NK-92 (cell line): ENCODE results near the gene CUX1.

ENCODE experiments used
- DNase-seq: peaks from one replicate; lab custom pipeline; 2025; ENCODE audit not compliant: unreplicated experiment; lab: John Stamatoyannopoulos, UW

CUX1 gene

DNA sequence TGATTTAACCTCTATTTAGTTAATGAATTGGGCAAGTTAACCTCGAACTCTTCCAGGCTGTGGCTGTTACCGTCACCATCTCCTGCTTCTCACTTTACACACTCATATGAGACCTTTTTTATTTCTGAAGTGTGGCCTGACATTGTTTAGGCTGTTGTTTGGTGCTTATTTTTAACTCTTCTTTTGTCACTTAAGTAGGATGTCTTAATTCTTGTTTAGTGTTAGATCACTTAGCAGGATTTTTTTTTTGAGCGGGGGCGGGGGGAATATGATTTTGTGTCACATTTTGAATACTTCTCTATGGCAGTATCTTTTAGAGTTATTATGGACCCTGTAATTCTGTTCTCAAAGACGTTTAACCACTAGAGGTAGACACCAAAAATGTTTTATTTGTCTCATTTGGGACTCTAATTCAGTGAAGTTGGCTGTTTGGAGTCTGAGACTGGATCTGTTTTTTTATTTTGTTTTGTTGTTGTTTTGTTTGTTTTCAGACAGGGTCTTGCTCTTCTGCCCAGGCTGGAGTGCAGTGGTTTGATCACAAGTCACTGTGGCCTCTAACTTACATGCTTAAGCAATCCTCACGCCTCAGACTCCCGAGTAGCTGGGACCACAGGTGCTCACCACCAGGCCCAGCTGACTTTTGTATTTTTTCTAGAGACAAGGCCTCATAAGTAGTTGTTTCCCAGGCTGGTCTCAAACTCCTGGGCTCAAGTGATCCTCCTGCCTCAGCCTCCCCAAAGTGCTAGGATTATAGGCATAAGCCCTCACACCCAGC, 73.5 kb downstream of the CUX1 start:
- no peak for DNase-seq

DNA sequence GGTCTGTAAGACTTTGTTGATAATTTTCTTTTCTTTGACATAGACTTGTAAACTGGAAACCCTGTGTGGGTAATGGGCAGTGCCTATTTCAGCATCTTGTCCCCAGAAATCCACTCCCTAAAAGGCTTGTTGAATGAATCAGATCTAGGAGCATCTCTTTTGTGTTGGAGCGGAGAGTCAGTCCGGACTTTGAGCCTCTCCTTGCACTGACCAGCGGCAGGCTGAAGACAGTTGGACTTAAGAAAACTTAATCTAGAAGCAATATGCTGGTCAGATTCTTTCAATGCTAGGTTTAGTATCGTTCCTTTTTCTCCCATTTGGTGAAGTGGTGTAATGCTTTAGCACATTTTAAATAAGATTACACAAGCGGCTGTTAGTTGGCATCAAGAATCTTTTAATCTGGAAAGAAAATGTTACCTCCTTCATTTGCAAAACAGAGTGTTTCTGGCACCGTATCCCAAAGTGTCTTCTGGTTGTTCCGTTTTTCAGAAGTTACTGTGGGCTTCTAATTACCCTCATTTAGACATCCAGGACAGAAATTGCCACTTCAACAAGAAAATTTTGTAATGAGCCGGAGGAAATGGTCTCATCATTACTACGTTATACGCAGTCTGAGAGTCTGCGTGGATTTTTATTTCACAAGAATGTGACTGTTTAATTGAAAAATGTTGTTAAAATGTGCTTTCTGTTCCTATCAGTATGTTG, 74.7 kb downstream of the CUX1 start:
- no peak for DNase-seq

DNA sequence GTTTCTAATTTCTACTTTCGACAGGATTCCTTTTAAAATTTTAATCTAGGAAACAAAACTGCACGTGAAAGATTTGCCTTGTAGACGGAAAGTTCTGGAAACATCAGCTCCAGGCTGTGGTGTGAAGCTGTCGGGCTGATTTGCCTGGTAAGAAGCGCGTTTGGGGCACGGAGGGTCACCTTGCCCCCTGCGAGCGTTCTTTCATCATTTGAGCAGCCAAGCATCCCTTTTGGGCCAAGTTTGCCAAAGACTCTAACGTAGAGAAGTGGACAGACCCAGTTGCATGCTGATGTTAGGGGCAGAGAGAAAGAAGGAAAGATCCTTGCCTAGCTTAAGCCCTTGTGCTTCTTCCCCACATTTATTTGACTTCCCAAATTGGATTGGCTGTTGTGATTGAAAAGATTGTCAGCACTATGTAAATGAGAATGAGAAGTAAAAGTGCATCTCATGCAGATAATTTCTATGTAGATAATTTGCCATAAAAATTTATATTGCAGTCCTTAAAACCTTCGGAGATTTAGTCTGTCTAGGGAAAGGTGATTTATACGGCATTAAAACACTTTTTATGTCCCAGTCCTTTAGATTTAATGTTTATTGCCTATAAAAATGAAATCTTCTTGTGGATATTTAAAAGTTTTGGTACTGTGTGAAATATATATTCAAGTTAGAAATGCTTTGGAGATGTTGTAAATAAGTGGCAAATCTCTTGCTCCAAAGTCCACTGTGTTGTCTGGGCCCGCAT, 76.1 kb downstream of the CUX1 start:
- DNase-seq = no peak

DNA sequence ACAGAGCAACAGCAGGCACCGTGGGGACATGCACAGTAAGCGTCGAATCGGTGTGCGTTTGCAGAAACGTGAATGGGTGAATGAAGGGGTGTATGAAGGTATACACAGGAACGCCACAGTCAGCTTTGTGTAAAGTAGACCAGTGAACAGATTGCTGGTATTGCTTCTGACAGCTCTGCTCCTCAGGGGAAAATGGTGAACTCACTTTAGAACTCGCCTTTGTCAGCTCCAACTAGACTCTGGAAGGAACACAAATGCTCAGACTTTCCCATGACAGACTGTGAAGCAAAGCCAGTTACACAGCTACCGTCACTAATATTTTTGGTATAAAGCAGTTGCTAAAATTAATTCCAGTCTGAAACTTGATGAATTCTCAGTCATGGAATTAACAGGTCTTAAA, 78.9 kb downstream of the CUX1 start:
- DNase-seq = no peak

DNA sequence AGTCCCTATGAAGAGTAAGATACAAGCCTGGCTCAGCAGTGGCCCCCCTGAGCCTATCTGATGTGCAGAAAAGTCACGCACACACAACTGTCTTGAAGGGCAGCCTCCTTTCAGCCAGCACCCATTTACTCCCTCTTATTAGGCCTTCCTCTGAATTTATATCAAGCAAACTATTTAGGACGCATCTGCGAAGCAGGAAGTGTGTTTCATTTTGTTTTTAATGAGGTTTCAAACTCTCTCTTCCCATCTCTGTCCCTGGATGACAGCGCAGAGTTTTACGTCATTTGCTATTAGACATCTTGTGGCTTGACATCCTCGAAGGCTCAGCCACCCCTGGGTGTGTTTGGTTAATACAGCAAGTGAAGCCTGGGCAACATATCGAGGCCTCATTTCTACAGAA, 79.5 kb downstream of the CUX1 start:
- DNase-seq = no peak

DNA sequence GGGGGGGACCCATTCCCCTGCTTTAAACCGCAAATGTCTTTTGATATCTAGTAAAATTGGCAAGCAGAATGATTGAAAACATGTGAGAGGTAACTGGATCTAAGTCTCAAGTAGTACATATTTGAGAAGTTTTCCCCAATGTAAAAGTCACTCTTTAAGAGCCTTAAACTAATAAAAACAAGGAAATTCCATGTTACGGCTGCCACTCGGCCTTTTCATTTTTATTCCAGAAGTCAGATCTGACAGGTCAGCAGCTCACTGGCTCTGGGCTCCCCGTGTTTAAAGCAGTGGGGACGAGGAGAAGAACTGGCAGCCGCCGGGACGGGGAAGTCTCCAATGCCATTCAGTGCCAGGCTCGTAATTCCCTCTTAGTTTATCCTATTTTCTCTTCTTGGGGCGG, 80.7 kb downstream of the CUX1 start:
- DNase-seq = no peak

DNA sequence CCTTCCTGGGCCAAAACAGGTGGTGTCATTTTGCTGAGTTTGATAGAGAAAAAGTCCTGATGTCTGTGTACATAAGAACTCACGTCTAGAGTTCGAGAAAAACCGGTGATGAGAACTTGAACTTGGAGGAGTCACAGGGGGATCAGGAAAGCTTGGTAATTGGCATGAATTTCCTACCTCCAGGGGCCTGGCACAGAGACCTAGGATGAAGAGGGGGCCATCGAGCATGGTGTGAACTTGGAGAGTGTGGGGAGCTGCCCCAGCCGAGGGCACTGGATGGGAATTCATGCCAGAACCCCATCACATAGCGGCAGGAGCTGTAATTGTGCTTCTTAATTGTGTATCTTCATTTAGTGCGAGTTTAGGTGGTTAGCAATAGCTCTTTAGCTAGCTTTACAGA, 82.2 kb downstream of the CUX1 start:
- no peak for DNase-seq

DNA sequence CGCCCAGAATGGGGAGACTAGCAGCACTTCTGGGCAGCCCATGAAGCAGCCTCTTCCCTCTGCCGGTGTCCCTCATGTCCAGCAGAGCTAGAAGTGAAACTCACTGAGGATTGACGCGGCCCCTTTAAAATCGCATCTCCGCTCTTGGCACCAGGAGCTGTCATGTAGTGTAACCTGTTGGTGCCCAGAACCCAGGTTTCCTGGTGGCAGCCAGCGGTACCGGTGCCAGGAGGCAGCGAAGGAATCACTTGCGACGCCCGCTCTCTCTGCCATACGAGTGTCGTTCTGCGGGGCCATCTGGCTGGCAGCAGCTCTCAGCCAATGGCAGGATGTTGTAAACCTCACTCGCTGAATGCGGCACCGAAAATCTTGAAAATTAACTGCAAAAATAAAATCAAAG, 82.7 kb downstream of the CUX1 start:
- no peak for DNase-seq

DNA sequence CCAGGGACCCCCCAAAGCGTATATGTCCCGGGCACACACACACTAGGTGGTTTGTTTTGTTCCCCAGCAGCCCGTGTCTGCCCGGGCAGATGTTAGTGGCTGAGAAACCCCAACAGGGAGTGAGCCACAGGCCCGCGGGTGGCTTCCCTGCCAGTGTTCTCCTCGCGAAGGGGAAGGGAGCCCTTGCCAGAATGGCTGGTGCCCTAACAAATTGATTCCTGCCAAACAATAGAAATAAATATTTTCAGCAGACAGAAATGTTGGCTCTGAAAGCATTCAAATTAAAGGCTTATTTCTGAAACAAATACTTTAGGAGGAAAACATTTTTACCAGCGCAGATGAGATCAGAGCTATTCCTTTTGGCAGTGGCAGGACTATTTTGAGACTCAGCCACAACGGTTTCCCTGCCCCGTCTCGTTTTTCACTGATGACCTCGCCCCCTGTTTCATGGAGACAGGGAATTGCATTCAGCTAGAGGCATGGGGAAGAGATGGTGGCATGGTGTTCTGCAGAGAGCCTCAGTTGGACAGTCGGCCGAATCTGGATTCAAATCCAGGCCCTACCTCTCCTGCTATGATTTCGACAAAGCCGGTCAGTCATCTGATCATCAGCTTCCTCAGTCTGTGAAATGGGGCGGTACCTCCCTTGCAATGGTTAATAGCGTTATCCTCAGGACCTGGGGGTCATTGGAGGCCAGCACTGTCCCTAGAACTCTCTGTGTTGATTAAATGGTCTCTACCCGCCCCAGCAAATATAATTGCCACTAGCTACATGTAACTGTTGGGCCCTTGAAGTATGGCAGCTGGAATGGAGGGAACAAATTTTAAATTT, 84.5 kb downstream of the CUX1 start:
- DNase-seq = no peak

DNA sequence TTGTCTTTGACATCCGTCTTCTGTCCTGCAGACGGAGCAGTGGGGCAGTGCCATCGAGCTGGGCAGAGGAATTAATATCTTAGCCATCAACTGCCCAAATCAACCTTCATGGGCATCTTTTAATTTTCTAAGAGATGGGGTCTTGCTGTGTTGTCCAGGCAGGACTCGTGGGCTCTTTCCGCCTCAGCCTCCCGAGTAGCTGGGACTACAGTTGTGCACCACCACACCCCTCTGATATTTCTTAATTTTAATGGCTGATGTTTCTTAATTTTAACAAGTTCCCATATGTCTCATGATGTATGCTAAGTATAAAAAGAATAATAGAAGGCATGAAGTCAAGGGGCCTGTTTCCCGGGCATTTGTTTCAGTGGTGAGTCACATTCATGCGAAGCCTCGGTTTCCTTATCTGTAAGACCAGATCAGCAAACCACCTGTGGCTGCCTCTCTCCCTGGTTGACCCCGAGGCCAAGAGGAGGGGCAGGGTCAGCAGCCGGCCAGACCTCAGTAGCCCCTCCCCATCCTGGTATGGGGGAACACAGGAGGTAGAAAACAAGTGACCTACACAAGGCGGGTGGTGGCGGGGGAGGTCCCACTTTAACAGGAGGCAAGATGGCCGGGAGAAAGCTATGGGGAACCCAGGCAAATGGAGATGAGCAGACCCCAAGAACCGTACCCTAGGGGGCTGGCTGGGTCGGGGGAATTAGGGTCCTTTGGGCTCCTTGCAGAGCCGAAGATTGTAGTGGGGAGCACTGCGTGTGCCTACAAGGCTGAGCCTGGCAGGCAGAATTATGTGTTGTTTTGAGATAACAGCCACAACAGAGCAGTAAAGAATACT, 85.5 kb downstream of the CUX1 start:
- no peak for DNase-seq

DNA sequence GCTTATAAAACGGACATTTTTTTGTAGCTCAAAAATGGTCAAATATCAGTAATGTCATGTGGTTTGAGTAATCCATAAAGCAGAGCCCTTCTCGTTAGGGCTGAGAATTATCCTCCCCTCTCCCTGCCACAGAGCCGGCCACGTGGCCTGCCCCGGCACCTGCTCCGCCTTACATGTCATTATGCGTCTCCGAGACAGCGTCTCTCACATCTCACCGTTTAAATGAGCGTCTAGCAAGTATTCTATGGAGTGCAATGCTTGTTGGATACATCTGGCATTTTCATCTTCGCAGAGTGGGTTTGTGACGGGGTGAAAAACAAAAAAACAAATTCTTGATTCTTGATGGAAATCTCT, 86.1 kb downstream of the CUX1 start:
- no peak for DNase-seq

DNA sequence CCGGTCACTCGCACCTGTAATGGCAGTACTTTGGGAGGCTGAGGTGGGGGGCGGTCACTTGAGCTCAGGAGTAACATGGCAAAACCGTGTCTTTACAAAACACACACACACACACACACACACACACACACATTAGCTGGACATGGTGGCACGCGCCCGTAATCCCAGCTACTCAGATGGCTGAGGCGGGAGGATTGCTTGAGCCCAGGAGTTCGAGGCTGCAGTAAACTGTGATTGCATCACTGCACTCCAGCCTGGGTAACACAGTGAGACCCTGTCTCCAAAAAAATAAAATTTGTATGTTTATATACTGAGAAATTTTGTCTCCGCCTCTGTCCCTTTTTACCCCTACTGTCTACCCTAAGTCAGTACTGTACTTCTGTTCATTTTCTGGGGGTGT, 86.6 kb downstream of the CUX1 start:
- no peak for DNase-seq

DNA sequence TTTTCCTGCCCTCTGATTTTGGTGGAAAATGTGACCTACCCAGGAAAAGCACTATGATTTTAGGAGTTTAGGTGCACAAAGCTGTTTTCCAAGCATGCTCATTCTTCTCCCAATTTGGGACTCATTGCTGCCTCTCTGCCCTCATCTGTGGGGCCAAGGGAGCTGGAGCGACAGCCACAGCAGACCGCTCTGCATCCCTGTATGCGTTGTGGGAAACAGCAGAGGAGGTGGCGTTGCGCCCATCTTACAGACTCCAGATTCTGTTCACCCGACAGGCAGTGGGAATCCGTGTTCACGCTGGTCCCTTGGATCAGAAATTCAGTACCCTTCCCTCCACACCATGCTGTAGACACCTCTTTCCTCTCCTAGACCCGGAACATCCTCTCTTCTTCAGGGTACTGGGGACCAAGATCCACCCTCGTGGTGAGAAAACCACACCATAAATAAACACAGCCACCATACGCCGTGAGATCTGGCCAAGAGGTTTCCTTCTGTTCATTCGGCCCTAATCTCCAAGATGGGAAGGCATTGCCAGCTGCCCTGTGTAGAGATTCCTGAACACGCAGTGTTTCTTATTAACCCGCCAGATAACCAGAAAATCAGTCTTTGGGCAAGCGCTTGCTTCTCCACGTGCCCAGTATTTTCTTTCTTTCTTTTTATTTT, 87.9 kb downstream of the CUX1 start:
- no peak for DNase-seq

DNA sequence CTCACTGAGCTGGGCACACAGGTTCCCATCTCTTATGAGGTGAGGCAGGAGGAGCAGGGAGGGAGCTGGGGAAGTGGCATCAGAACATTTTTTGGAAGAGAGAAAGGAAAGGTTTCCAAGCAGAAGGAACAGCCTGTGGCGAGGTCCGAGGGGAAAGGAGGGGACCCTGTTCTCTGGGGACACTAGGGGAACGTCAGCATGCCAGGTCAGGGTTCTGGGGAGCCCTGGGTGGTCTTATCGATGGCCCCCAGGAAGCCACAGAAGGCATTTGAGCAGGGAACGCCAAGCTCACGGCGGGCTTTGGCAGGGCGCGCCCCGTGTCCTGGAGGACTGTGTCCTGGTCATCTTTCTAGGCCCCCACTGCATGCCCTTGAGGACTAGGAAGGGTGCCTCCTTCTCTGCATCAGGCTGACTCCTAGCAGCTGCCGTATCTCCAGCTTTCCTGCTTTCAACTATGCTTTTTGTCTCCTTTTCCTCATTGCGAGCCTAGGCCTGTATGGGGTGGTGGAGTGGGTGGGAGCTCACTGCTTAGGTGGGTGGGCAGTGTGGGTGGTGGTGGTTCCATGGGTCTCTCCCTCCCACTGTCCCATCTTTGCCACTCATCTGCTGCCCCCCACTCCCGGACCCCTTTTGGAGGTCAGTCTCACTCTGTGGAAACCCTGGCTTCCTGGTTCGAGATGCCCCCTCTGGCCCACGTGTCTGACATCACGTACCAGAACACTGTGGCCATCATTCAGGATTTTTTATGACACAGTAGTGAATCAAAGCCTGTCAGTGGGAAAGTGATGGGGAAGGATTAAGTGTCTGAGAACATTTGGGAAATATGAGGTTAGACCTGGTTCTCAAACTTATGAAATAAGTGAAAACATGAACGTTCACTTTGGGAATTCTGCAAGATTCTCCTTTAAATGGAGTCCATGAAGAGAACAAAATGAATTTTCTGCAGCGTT, 89.1 kb downstream of the CUX1 start:
- no peak for DNase-seq

DNA sequence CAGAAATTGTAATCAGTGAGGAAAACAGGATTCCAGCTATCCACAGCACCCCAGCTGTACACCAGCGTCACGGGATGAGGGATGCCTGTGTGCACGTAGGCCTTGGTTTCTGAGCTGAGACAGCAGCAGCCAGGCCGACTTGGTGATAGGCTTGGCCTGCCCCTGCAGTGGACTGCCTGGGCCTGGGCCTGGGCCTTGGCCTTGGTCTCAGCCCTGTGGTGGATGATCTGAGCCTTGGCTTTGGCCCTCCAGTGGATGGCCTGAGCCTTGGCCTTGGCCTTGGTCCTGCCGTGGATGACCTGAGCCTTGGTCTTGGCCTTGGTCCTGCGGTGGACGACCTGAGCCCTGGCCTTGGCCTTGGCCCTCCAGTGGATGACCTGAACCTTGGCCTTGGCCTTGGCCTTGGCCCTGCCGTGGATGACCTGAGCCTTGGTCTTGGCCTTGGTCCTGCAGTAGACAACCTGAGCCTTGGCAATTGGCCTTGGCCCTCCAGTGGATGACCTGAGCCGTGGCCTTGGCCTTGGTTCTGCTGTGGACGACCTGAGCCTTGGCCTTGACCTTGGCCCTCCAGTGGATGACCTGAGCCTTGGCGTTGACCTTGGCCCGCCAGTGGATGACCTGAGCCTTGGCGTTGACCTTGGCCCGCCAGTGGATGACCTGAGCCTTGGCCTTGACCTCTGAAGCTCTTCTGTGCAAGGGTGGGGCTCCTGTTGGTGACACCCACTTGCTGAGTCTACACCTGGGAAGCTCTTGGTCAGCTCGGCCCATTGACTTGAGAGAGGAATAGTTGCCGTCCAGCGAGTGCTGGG, 93.8 kb downstream of the CUX1 start:
- no peak for DNase-seq

DNA sequence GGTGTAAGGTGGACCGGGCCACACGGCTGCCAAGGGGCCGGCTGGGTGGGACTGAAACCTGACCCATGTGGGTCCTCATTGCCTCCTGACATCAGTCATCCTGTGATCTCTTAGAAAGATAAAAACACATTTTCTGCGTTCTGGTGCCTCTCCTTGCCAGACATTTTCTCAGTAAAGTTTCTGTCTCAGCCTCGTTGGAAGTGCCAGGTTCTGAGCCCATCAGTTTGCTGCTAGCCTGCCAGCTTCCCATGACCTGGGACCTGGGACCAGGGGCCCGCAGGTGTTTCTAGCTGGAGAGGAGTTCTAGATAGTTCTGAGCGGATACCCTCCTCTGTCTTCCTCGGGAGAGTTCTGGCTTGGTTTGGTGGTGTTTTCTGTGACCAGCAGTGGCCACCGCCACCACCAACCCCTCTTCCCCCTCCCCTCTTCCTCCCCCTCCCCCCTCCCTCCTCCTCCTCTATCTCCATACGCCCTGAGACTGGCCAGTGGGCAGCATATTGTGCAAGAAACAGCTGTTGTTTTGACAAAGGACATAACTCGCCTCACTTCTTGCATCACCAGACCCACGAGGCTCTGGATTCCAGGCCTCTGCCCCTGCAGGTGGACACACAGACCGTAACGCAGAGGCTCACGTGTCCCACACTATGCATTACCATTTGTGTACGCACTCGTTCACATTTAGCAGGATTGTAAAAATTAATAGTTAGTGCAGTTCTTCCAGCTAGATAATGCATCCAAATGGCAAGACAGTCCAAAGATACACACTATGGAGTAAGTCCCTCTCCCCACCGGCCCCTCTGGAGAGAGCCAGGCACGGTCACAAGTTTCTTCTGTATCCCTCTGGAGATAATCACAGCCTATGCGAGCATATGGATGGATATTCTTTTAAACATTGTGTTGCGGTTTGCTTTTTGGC, 94.6 kb downstream of the CUX1 start:
- no peak for DNase-seq

DNA sequence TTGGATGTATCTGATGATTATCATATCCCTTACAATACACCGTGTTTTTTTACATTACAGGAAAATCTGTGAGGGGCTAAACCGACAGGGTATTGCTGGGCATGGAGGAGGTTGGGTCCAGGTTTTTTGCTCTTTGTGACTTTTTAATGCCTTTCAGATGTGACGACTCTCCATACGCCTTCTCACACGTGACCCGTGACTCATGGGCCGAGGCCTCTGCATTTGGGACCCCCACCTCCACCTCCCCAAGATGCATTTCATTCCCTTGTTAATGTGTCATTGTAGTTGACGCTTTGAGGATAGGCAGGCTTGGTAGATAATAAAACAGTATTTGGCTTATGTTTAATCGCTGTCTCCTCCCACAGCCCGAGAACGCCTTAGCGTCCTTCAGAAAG, 95.3 kb downstream of the CUX1 start:
- no peak for DNase-seq
